Lung (tissue), 12 donors: ENCODE data around the gene ABCG2. TPM values are rescaled to one million over a fixed set of nuclear protein-coding genes. Genes with fewer than 3 reads are reported as not detected.

Source experiments
- ATAC-seq: fragments of 200-7000 bp; cut with Tn5 transposase; one replicate; pipeline ENCODE4 v1.9.1; 2020; ENCODE audit warnings: moderate number of reproducible peaks; ENCODE audit not compliant: insufficient read depth, low FRiP score
- DNase-seq, 3 donors: peaks; one replicate each; pipeline ENCODE4 v3.0.0-alpha.2; 2013 to 2017
- H3K27ac ChIP-seq, 2 donors: one replicate each; pipeline ENCODE4 v1.5.1; 2013; ENCODE audit warnings: mild to moderate bottlenecking in 2 of 2, moderate library complexity in 2 of 2, control low read depth in 1 of 2, inconsistent platforms in 1 of 2, low read depth in 1 of 2, low read length in 1 of 2
- H3K27me3 ChIP-seq, 3 donors: one replicate each; pipeline ENCODE4 v1.5.1; 2013; ENCODE audit warnings: low read length in 2 of 3; ENCODE audit not compliant: control insufficient read depth in 3 of 3, insufficient read depth in 3 of 3
- H3K36me3 ChIP-seq, 4 donors: one replicate each; pipeline ENCODE4 v1.5.1; 2013; ENCODE audit warnings: low read length in 4 of 4, mild to moderate bottlenecking in 1 of 4, moderate library complexity in 1 of 4; ENCODE audit not compliant: control insufficient read depth in 4 of 4, insufficient read depth in 4 of 4
- H3K4me1 ChIP-seq, 5 donors: one replicate each; pipeline ENCODE4 v1.5.1; 2013; ENCODE audit warnings: low read length in 5 of 5, mild to moderate bottlenecking in 2 of 5, moderate library complexity in 1 of 5; ENCODE audit not compliant: control insufficient read depth in 5 of 5, insufficient read depth in 5 of 5
- H3K4me3 ChIP-seq: one replicate; pipeline ENCODE4 v1.5.1; 2013; ENCODE audit warnings: mild to moderate bottlenecking, control low read depth, moderate library complexity
- H3K9ac ChIP-seq, 2 donors: one replicate each; pipeline ENCODE4 v1.5.1; 2013; ENCODE audit warnings: low read length in 2 of 2, control low read depth in 1 of 2; ENCODE audit not compliant: insufficient read depth in 1 of 2
- H3K9me3 ChIP-seq, 4 donors: one replicate each; pipeline ENCODE4 v1.5.1; 2013; ENCODE audit warnings: low read length in 3 of 4, mild to moderate bottlenecking in 1 of 4, moderate library complexity in 1 of 4; ENCODE audit not compliant: control insufficient read depth in 4 of 4, insufficient read depth in 3 of 4
- WGBS, 2 donors: extraction: QIAGEN DNeasy Blood & Tissue Kit; methylation state at CpG; one replicate each; pipeline ENCODE4 v1.1.7; 2013; 5-methylcytosine and 5-hydroxymethylcytosine counted together
- polyA plus RNA-seq, 2 donors: library from polyadenylated mRNA; stranded (reverse); fragments of 200-250 nt; gene quantifications; one replicate each; pipeline ENCODE4 v1.2.1, GENCODE V29; 2013
- total RNA-seq, 2 donors: library from RNA; depleted of rRNA in 1 of 2; stranded (reverse); fragments of >200 nt in 1 of 2; gene quantifications; one replicate each; pipeline ENCODE4 v1.2.1, GENCODE V29; 2014 to 2021
- TF ChIP-seq, protein P1 (sequence below): IDR thresholded peaks from 2 replicates; pipeline ENCODE4 v1.5.1; 2012; ENCODE audit warnings: mild to moderate bottlenecking; ENCODE audit errors: control extremely low read depth, extremely low read depth
- donor health status: control.
- donor health status: control.
- donor health status: Bipolar disorder and iron deficiency.
- donor health status: healthy.
- donor health status: DM: yes; HTN: yes; CAD: no.

The ABCG2 gene
- total and polyA plus RNA-seq, 4 donors, result 1.0 to 15.7 (median 3.3) TPM

DNA sequence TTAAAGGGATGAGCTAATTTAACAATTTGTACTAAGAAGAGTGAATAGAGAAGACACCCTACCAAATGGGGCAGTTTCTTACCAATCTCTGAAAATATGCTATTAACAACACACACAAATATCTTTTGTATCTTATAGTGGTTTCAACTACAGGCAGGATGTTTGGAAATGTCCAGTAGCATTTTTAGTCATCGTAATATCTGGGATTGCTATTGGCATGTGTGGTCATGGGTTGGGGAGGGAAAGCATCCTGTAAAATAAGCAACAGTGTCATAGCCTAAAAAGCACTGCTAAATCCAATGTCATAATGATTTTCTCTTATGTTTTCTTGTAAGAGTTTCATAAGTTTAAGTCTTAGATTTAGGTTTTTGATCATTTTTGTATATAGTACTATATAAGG, 29.3 kb upstream of the ABCG2 start:
- no peak overlapping the region for H3K9ac ChIP-seq
- no peak overlapping the region for H3K27ac ChIP-seq
- DNase-seq, result no peak
- no peak overlapping the region for H3K4me3 ChIP-seq
- H3K36me3 ChIP-seq, result no peaks in the 10 kb centered on the region
- H3K4me1 ChIP-seq, result peaks cover 0 to 8% (median 0%) of the 10 kb centered on the region in 5 donors
- ATAC-seq, result no peak
- H3K9me3 ChIP-seq, result no peaks in the 10 kb centered on the region
- 78 to 85% methylated on average over 1 of the region's 1 CpG for WGBS, 2 donors
- H3K27me3 ChIP-seq, result no peaks in the 10 kb centered on the region
- TF ChIP-seq, protein P1, sequence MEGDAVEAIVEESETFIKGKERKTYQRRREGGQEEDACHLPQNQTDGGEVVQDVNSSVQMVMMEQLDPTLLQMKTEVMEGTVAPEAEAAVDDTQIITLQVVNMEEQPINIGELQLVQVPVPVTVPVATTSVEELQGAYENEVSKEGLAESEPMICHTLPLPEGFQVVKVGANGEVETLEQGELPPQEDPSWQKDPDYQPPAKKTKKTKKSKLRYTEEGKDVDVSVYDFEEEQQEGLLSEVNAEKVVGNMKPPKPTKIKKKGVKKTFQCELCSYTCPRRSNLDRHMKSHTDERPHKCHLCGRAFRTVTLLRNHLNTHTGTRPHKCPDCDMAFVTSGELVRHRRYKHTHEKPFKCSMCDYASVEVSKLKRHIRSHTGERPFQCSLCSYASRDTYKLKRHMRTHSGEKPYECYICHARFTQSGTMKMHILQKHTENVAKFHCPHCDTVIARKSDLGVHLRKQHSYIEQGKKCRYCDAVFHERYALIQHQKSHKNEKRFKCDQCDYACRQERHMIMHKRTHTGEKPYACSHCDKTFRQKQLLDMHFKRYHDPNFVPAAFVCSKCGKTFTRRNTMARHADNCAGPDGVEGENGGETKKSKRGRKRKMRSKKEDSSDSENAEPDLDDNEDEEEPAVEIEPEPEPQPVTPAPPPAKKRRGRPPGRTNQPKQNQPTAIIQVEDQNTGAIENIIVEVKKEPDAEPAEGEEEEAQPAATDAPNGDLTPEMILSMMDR, result no peak

DNA sequence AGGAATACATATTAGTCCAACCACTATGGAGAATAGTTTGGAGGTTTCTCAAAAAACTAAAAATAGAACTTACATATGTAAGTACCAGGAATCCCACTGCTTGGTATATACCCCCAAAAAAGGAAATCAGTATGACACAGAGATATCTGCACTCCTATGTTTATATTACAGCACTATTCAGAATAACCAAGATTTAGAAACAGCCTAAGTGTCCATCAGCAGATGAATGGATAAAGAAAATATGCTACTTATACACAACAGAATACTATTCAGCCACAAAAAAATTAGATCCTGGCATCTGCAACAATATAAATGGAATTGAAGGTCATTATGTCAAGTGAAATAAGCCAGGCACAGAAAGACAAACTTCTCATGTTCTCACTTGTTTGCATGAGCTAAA, 27.5 kb upstream of the ABCG2 start:
- H3K27ac ChIP-seq, result no peak overlapping the region
- no peaks in the 10 kb centered on the region for H3K36me3 ChIP-seq
- peaks cover 0 to 8% (median 0%) of the 10 kb centered on the region in 5 donors for H3K4me1 ChIP-seq
- no peaks in the 10 kb centered on the region for H3K27me3 ChIP-seq
- H3K9me3 ChIP-seq, result no peaks in the 10 kb centered on the region
- no peak for DNase-seq
- no peak overlapping the region for H3K9ac ChIP-seq
- TF ChIP-seq, protein P1, result no peak
- ATAC-seq, result no peak
- H3K4me3 ChIP-seq, result no peak overlapping the region

DNA sequence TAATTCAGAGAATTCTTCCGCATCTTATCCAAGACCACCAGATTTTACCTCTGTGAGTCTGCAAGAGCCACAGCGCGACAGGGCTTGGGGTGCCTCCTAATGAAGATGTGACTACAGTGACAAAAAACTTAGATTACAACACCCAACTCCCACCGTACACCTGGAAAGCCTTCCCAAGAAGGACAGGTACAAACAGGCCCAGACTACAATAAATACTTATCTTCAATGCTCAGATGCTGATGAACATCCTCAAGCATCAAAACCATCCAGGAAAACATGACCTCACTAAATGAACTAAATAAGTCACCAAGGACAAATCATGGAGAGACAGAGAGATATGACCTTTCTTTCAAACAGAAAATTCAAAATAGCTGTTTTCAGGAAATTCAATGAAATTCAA, 20.8 kb upstream of the ABCG2 start:
- Histone ChIP-seq H3K27ac (no peak overlapping the region), H3K4me1 (peaks cover 0 to 10% (median 0%) of the 10 kb centered on the region in 5 donors), H3K36me3 (no peaks in the 10 kb centered on the region), H3K27me3 (no peaks in the 10 kb centered on the region), H3K4me3 (no peak overlapping the region), H3K9me3 (no peaks in the 10 kb centered on the region), H3K9ac (no peak overlapping the region)
- ATAC-seq, result no peak
- WGBS, 2 donors, result 98% methylated on average over 4 of the region's 4 CpGs
- DNase-seq, result no peak
- TF ChIP-seq, protein P1, result no peak

DNA sequence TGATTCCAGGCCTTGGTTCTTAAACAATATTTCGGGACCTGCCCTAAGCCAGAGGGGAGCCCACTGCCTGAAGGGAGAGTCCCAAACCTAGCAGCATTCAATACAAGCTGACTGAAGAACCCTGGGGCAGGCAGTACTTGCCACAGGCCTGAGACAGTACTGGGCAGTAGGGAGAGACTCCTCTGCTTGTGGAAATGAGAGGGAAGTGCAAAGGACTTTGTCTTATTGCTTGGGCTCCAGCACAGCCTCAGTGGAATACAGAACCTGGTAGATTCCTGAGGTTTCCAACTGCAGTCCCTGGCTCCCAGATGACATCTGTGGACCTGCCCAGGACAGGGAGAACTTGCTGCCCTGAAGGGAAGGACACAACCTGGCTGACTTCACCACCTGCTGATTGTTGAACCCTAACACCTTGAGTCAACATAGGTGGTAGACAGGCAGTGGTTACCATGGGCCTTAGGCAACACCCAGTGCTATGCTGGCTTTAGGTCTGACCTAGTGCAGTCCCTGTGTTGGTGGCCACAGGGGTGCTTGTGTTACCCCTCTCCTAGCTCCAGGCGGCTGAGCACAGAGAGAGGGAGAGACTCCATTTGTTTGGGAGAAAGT, 20.3 kb upstream of the ABCG2 start:
- Histone ChIP-seq H3K9me3 (no peaks in the 10 kb centered on the region), H3K27me3 (no peaks in the 10 kb centered on the region), H3K27ac (no peak overlapping the region), H3K9ac (no peak overlapping the region), H3K4me1 (peaks cover 0 to 10% (median 0%) of the 10 kb centered on the region in 5 donors), H3K4me3 (no peak overlapping the region), H3K36me3 (no peaks in the 10 kb centered on the region)
- DNase-seq, result no peak
- 71 to 95% methylated on average over 2 of the region's 2 CpGs for WGBS, 2 donors
- TF ChIP-seq, protein P1, result no peak
- ATAC-seq, result no peak
